CD4-positive, alpha-beta T cell treated with Interleukin-15 for 1 hour (primary cell): ENCODE results near the gene UBA6.
"Not testable (repeated sequence)": the region's sequence is repeated elsewhere in the genome, so short reads cannot be mapped to it uniquely, and the experiment has no call there.

Source experiments
- DNase-seq: peaks from one replicate; pipeline ENCODE4 v3.0.0-alpha.2; 2020

Gene UBA6

DNA sequence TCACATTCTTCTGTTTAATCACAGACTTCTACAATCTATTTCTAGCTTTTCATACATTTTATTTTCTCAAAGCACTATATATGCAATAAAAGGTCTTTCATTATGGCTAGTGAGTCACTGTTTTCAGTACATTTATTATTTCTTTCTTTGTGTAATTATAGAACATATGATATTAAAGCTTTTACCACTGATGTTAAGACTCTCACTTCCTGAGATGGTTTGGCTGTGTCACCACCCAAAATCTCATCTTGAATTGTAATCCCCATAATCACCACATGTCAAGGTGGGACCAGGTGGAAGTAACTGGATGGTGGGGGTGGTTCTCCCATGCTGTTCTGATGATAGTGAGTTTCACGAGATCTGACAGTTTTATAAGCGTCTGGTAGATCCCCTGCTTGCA lies 41.9 kb downstream of the UBA6 start:
- no peak for DNase-seq

DNA sequence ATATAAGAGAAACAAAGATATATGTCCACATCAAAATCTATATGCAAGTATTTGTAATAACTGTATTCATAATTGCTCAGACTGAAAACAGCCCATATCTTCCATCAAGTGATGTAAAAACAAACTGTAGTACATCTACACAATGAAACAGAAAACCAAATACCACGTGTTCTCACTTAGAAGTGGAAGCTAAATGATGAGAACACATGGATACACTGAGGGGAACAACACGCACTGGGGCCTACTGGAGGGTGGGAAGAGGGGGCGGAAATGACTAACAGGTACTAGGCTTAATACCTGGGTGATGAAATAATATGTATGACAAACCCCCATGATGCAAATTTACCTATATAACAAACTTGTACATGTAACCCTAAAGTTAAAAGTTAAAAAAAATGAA lies 42.7 kb downstream of the UBA6 start:
- no peak for DNase-seq

DNA sequence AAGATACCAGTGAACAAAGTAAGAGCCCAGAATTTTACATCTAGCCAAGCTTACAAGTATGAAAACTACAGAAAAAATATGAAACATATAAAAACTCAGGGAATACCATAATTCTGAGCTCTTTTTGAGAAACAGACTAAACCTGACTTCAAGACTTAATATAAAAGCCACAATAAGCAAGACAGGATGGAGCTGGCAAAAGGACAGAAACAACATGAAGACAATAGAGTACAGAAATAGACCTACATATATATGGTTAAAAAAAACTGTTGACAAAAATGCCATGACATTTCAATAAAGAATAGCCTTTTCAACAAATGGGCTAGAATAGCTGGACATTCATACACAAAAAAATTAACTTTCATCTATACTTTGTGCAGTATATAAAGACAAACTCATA lies 49.4 kb downstream of the UBA6 start:
- DNase-seq, result no peak

DNA sequence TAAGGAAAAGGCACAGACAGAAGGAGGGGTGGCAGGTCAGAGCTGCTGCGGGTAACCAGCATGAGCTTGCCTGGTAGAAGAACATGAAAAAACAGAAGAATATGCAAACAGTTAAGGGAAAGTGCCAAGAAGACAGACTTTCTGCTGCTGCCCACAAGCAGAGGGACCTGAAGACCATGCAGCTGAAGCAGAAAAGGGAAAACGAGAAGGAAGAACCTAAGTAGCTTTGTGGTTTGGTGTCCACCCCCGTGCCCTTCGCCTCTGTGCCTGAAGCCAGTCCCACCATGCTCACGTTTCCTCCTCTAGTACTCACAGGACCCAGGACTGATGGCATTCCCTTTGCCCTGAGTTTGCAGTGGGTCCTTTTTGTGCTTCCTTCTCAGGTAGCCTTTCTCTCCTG lies 62.8 kb downstream of the UBA6 start:
- DNase-seq, result no peak

DNA sequence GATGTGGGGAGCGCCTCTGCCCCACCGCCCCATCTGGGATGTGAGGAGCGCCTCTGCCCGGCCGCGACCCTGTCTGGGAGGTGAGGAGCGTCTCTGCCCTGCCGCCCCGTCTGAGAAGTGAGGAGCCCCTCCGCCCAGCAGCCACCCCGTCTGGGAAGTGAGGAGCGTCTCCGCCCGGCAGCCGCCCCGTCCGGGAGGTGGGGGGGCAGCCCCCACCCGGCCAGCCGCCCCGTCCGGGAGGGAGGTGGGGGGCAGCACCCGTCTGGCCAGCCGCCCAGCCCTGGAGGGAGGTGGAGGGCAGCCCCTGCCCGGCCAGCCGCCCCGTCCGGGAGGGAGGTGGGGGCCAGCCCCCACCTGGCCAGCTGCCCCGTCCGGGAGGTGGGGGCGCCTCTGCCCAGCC lies 64.0 kb downstream of the UBA6 start:
- DNase-seq, result not testable (repeated sequence)

DNA sequence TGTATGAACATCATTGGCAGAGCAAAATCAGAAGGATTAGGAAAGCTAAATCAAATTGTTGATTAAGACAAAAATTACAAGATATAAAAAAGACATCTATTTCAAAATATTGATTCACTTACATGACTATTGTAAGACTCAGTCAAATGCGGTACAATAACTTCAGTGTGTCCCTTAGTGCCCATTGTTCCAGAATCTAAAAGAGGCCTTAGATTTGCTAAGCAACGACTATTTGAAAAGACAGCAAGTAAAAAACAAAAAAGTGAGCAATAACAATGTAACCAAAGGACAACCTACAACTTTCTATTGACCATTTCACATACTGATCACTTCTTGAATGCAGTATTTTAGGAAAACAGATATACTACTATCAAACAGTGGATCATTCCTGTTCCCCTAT lies 65.6 kb downstream of the UBA6 start:
- DNase-seq, result no peak

DNA sequence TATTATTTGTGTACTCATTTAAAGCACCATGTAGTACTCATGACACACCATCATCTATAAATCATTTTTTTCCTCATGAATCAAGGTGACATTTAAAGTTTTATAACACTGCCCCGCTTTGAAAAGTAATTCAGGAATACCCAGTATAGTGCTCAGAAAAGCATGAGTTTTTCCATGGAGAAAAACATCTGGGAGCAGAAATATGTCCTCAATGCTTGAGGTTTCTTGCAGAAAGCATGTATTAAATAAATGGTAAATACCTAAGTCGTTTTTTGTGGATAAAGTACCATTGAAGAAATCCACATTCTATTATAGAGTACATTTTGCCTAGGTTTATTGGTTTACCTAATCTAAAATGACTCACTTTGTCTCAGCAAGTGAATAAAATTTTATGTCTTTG lies 66.2 kb downstream of the UBA6 start:
- no peak for DNase-seq

DNA sequence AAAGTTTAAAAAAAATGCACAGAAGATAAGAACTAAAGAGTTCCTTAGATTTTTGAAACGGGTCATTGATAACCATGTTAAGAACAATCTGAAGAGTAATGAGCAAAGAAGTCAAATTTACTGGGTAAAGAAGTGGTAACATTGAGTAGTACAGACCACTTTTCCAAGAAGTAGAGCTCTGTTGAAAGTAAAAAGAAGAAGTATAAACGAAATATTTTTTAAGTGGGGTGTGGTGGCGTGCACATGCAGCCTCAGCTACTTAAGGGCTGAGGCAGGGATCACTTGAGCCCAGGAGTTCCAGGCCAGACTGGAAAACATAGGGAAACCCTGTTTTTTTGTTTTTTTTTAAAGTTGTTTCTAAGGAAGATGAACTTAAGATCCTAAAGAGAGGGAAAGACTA lies 68.5 kb downstream of the UBA6 start:
- DNase-seq, result no peak

DNA sequence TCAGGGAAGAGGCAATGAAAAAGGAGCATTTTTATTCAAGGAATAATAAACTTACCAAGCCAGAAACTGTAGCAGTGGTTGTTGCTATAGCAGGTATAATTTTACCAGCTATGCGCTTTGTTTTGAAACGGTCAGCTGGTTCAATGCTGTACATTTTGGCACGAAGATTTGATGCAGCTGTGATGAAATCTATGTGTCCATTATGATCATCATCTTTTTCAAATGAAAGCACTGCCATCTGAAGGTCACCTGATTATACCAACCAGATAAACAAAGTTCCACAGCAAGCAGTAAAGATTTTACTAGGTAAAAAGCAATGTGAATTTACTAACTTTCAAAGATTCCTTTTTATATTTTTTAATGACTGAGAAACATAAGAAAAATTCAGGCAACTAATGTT lies 76.0 kb downstream of the UBA6 start:
- no peak for DNase-seq

DNA sequence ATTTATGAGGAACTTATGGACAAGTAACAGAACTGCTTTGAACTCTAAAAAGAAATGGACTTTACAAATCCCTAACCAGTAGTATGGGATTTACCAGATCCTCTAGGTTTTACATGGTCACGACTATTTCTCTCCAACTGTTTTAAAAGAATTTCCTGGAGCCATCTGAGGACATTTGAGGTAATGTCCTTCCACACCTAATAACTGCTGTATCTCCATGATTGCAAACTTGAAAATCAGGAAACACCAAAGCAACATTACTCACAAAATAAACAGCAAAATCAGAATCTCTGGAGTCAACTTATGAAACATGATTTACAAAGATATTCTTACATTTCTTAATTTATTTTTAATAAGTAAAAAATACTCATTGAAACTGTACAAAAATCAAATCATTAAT lies 84.5 kb downstream of the UBA6 start:
- DNase-seq, result no peak

DNA sequence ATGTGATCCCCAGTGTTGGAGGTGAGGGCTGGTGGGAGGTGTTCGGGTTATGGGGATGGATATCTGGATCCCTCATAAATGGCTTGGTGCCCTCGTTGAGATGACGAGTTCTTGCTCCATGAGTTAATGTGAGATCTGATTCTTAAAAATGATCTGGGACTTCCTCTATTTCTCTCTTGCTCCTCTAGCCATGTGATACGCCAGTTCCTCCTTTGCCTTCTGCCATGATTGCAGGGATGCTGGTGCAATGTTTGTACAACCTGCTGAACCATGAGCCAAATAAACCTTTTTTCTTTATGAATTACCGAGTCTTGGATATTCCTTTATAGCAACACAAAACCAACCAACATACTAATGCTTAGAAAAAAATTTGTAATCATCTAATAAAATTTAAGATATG lies 85.8 kb downstream of the UBA6 start:
- no peak for DNase-seq

DNA sequence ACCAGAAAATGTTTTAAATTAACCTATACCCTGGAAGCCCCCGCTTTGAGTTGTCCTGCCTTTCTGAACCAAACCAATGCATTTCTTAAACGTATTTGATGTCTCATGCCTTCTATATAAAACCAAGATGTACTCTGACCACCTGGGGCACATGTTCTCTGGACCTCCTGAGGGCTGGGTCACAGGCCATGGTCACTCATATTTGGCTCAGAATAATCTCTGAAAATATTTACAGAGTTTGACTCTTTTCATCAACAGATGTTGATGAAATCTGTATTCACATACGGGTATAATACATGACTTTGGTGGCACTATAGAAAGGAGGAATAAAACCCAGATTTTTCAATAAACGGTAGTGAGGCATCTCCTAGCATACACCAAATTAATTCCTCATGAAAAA lies 86.8 kb downstream of the UBA6 start:
- no peak for DNase-seq

DNA sequence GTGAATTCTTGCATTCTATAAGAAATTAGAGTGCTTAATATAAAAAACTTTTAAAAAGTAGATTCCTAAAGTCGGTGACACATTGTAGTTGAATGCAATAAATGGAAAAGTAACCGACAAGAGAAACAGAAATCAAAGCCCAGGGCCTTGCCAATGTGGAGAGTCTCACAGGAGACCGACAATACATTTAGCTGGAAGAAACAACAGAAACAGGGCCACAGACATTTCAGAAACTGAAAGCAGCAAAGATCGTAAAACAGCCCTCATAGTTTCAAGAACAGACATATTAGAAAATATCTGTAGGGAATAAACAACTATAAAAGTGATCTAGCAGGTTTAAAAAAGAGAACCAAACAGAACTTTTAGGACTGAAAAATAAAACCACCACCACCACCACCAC lies 92.9 kb downstream of the UBA6 start:
- DNase-seq, result no peak

DNA sequence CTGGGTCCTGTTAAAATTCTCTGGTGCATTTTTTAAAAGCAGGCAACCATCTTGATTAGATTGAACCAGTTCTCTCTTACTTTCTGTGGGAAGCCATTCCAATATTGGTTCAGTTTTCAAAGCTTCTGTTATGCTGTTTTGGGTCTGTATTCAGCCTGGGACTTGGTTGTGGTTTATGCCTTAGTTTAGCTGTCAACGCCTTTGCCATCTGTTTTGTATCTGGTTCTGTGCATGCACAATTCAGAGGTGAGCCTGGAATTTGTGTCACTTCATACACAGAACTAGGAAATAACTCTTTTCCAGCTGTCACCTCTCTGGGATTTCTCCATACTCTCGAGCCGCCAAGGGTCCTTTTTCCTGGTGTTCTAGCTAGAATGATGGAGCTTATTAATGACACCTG lies 96.2 kb downstream of the UBA6 start:
- DNase-seq, result no peak

DNA sequence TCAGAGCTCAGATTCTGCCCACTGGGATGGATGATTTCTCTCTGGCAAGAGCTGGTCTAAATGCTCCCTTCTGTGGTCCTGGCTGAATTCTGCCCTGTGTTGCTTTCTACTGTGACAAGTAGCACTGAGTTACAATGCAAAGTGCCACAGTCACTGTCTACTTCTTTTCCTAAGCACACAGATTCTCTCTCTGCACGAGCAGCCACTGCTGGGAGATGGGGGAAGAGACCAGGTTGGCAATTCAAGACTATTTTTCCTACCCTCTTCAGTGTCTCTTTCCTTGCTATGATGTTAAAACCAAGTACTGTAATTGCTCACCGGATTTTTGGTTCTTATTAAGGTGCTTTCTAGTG lies 97.0 kb downstream of the UBA6 start:
- no peak for DNase-seq

DNA sequence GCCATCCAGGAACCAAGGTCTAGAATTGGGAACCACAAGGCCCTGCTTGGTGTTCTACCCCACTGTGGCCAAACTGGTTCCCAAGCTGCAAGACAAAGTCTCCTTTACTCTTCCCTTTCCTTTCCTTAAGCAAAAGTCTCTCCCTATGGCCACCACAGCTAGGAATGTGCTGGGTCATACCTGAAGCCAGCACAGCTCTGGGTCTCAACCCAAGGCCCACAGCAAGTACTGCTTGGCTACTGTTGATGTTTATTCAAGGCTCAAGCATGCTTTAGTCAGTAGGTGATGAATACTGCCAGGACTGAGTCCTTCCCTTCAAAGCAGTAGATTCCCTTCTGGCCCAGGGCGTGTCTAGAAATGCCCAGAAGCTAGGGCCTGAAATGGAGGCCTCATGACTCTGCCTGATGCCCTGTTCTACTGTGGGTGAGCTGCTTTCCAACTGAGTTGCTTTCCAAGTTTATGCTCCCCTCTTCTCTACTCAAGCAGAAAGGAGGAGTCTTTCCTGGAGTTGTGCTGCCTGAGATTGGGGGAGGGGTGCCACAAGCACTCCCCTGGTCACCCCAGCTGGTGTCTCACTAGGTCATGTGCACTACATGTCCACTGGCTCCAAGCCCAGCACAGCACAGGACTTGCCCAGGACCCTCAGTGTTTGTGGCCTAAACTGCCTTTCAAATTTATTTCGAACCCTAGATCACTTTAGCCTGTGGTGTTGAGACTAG lies 97.5 kb downstream of the UBA6 start:
- DNase-seq, result no peak

DNA sequence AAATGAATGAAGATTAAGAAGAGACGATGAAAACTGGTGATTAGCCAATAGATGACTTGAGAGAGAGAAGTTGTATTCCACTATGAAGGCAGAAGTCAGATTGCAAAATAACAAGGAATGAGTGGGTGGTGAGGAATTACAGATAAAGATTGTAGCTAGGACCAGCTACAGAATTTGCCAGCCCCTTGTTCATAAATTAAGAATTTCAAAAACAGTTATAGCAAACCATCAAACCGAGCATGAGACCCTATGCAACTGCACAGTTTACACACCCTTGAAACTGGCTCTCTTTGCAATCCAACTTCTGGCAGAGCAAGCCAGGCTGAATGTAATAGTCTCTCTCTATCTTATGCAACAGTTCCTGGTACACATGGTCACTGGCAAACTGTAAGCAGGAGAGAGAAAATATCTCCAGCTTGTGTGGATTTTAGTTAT lies 107.2 kb downstream of the UBA6 start:
- no peak for DNase-seq

DNA sequence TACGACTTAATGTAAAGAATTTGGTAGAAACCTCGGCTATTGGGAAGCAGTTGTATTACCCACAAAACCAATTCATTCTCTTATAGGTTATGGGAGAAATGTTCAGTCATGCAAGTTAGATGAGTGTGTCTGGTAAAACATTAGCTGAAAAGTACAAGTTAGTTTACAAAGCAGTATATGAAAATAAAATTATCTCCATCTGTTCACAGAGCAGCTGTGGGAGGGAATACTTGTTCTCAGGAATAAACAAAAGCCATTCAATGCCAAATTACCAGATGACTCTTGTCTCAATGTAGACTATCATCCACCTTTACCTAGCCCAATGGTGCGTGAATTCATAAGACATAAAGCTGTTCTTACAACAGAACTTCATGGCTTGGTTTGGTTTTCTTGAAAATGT lies 113.8 kb downstream of the UBA6 start:
- no peak for DNase-seq

DNA sequence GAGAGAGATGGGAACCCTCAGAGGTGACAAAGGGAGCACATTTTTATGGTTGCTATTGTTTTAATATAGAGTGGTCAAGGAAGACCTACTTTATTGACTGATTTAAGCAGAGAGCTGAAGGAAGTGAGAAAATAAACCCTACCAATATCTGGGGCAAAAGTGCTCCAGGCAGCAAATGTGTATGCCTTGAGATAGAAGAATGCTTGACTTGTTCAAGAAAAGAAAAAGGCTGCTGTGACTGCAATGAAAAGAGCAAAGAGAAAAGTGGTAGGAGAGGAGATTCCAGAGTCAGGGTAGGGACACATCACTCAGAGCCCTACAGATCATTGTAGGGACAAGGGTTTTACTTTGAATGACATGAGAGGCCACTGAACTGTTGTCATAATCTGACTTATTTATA lies 116.5 kb downstream of the UBA6 start:
- no peak for DNase-seq

DNA sequence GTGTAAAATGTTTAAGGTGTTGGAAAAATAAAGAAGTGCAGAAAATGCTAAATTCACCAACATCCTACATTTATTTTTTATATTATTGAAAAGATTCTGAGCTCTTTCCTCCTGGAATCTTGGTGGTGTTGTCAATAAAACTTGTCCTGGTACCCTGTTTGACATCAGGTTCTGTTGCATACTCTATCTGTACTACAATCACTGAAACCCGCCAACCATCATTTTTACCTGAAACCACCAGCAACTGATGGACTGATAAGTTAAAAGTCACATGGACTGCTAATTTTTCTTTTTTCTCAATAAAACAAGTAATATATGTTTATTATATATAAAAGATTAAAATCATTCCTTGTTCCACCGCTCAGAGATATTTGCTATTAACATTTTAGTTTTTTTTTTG lies 119.0 kb downstream of the UBA6 start:
- DNase-seq, result no peak

DNA sequence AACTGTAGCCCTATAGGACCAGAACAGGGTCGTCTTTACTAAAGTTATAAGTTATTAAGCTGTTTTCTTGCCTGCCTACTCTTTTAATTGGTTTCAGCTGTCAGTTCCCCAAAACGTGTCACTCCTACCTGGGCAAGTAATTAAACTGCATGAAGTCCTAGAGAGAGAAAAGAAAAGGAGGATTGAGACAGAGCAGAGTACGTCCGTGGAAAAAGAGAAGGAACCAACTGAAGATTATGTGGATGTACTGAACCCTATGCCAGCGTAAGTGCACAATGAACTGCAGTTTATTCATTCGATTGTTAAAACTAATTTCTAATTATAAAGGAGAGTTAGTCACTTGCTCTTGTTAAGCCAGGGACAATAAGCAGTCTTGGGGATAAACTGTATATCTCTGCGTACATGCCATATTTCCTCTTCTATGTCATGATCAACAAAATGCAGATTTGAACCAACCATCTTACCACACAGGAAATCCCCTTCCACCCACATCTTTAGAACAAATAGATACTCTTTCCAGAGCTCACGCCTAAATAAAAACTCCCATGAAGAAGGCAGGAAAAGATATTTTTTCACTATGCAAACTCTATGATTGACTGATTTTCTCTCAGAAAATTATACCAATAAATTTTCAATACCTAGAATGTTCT lies 119.6 kb downstream of the UBA6 start:
- DNase-seq, result no peak

DNA sequence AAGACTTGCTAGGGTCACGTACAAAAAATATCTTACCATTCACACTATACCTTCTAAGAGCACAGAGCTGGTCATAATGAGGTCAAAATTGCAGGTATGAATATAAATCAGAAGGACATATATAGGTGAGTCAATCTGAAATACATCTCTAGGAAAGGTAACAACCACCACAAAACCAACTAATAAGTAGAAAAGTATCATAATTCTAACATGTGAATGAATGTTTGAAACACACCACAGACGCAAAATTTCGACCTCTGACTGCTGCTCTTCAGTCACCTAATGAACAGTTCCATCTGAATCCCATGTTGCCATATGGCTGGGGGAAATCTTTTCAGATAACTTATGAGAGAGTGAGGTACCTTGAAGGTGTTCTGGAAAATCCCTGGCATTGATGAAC lies 120.4 kb downstream of the UBA6 start:
- DNase-seq, result no peak

DNA sequence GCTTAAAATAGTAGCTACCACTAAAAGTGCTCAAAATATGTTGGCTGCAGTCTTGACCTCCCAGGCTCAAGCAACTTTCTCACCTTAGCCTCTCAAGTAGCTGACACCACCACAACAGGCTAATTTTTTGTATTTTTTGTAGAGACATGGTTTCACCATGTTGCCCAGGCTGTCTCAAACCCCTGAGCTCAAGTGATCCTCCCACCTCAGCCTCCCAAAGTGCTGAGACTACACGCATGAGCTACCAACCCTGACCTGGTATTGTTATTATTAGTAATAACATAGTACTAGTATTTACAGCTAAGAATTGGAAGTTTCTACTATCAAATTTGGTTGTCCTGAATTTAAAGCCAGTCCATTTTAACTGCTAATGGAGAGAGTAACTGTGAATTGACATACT lies 124.4 kb downstream of the UBA6 start:
- DNase-seq, result no peak

DNA sequence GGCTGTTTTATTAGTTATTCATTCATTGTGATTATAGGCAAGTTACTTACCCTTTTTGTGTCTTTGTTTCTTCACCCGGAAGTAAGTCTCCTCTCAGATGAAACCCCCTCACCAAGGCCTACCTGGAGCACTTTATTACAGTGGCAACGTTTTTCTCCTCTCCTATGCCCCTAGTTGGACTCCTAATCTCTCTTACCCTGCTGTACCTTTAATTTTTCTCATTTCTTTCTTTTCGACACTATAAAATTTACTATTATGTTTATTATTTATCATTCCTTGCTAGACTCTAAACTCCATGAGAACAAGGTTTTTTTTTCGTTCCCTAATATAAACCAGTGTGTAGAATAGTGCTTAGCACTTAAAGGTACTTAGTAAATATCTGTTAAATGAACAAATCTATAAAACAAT lies 124.9 kb downstream of the UBA6 start:
- DNase-seq, result no peak
